A673 (cell line): Measurements from ENCODE around the gene IL23A.

Experiments used
- CTCF ChIP-seq: fragments of 300-800, 200-600 bp; sonication (generic); conservative IDR thresholded peaks from 2 replicates; pipeline ENCODE4 v1.5.1; 2017; ENCODE audit warnings: low read depth, mild to moderate bottlenecking, antibody characterized with exemption, low read length, moderate library complexity, mixed read lengths
- EZH2 ChIP-seq: fragments of 200-600 bp; sonication (generic); IDR thresholded peaks from 2 replicates; pipeline ENCODE4 v1.6.1; 2017; ENCODE audit warnings: borderline replicate concordance, low read depth, mild to moderate bottlenecking, mixed read lengths, antibody characterized with exemption, low read length; ENCODE audit not compliant: poor library complexity, severe bottlenecking

GRCh38 chr12:56326126-56326525 is 12.6 kb upstream of the IL23A start:
- TF ChIP-seq CTCF (no peak), EZH2 (no peak)
